PC-9 (cell line): ENCODE results near the gene NR3C1. TPM values are rescaled to one million over a fixed set of nuclear protein-coding genes. Genes with fewer than 3 reads are reported as not detected.

Experiments
- BruUV-seq: library from RNA; stranded (reverse); fragments of 400-500 nt; replicated peaks from 2 replicates; lab custom pipeline; 2021; lab: Mats Ljungman, UMichigan
- CTCF ChIA-PET: fragments of 300-600 bp; sonication (Branson Sonifier 250); formaldehyde crosslinking; loops from one replicate; lab custom pipeline; 2022; ENCODE audit warnings: antibody characterized with exemption; lab: Charles Lee
- POLR2A ChIA-PET: fragments of 300-600 bp; sonication (Branson Sonifier 250); formaldehyde crosslinking; loops from one replicate; lab custom pipeline; 2022; ENCODE audit warnings: antibody characterized with exemption; ENCODE audit not compliant: unreplicated experiment; lab: Charles Lee
- DNase-seq, 2 experiments: peaks; one replicate each; pipeline versions ENCODE4 v3.0.0 to v3.0.0-alpha.2; 2015 to 2022; ENCODE audit warnings: mixed read lengths in 1 of 2
- H2AFZ ChIP-seq: fragments of 200-600 bp; sonication (generic); 2 replicates; pipeline ENCODE4 v1.8.1; 2017; ENCODE audit warnings: antibody characterized with exemption
- H3F3A ChIP-seq: fragments of 200-600 bp; sonication (generic); 2 replicates; pipeline ENCODE4 v1.8.1; 2017; ENCODE audit warnings: antibody characterized with exemption, mild to moderate bottlenecking, low read depth; ENCODE audit not compliant: insufficient read depth
- H3K27ac ChIP-seq: fragments of 200-600 bp; sonication (generic); 2 replicates; pipeline ENCODE4 v1.6.1; 2016; ENCODE audit warnings: mixed run types
- H3K27me3 ChIP-seq: fragments of 200-600 bp; sonication (generic); 2 replicates; pipeline ENCODE4 v1.6.1; 2016; ENCODE audit warnings: low read depth, mixed run types; ENCODE audit not compliant: insufficient read depth
- H3K36me3 ChIP-seq: fragments of 200-600 bp; sonication (generic); 2 replicates; pipeline ENCODE4 v1.6.1; 2016; ENCODE audit warnings: low read depth, mixed run types
- H3K4me1 ChIP-seq: fragments of 200-600 bp; sonication (generic); replicated peaks from 2 replicates; pipeline ENCODE4 v1.6.1; 2016; ENCODE audit warnings: mixed run types; ENCODE audit not compliant: insufficient read depth
- H3K4me2 ChIP-seq: fragments of 200-600 bp; sonication (generic); 2 replicates; pipeline ENCODE4 v1.6.1; 2017; ENCODE audit warnings: mixed run types
- H3K4me3 ChIP-seq: fragments of 200-600 bp; sonication (generic); 2 replicates; pipeline ENCODE4 v1.6.1; 2016; ENCODE audit warnings: mixed run types
- H3K79me2 ChIP-seq: fragments of 200-600 bp; sonication (generic); 2 replicates; pipeline ENCODE4 v1.6.1; 2017; ENCODE audit warnings: low read depth, mixed run types
- H3K9me2 ChIP-seq: fragments of 200-600 bp; sonication (generic); 2 replicates; pipeline ENCODE4 v1.8.1; 2017; ENCODE audit warnings: mild to moderate bottlenecking; ENCODE audit not compliant: insufficient read depth
- H3K9me3 ChIP-seq: fragments of 200-600 bp; sonication (generic); 2 replicates; pipeline ENCODE4 v1.8.1; 2016; ENCODE audit warnings: low read depth; ENCODE audit not compliant: insufficient read depth
- H4K20me1 ChIP-seq: fragments of 200-600 bp; sonication (generic); 2 replicates; pipeline ENCODE4 v1.8.1; 2017; ENCODE audit not compliant: insufficient read depth
- CTCF ChIP-seq: fragments of 200-600 bp; sonication (generic); conservative IDR thresholded peaks from 2 replicates; pipeline ENCODE4 v1.6.1; 2017; ENCODE audit warnings: mixed run types, antibody characterized with exemption, mild to moderate bottlenecking, moderate library complexity
- EZH2 ChIP-seq: fragments of 200-600 bp; sonication (generic); IDR thresholded peaks from 2 replicates; pipeline ENCODE4 v1.8.0; 2017; ENCODE audit warnings: antibody characterized with exemption, low read depth
- intact Hi-C: fragments of 100-400 bp; cut with micrococcal nuclease; formaldehyde crosslinking; loops from one replicate; pipeline ENCODE4 v1.10.0; 2022; ENCODE audit not compliant: unreplicated experiment
- total RNA-seq: library from RNA; stranded (reverse); gene quantifications from 2 replicates; pipeline ENCODE4 v1.2.3, GENCODE V29; 2021

NR3C1 gene
- total RNA-seq, 1 experiment from 2014 or later, result 52.8 TPM

GRCh38 chr5:143360755-143361154 lies 42.7 kb downstream of the NR3C1 start:
- Histone ChIP-seq H3K4me2 (no peak overlapping the region), H3K36me3 (no peaks in the 10 kb centered on the region), H3K27ac (no peak overlapping the region), H3K9me3 (0 out of 2 replicates have a peak, but pooled peaks cover 10% of the 10 kb centered on the region), H3K4me1 (peaks cover 14% of the 10 kb centered on the region), H2AFZ (no peak overlapping the region), H3K4me3 (no peak overlapping the region), H3K9me2 (no peaks in the 10 kb centered on the region), H3K79me2 (peaks cover 47% of the 10 kb centered on the region), H4K20me1 (no peaks in the 10 kb centered on the region; the same call in 1 of the 2 replicates), H3F3A (no peaks in the 10 kb centered on the region), H3K27me3 (no peaks in the 10 kb centered on the region)
- DNase-seq, result no peak
- no peak for TF ChIP-seq CTCF
- no peak for TF ChIP-seq EZH2
- POLR2A ChIA-PET, result interaction anchor here (0.6 kb wide), 2 partner anchors 29 to 235 kb away, joined by 3 to 9 read pairs; no protein-coding TSS in a partner anchor
- BruUV-seq, result no TSS peak
- intact Hi-C loops, result no loop called here
- CTCF ChIA-PET, result no interaction called here

DNA sequence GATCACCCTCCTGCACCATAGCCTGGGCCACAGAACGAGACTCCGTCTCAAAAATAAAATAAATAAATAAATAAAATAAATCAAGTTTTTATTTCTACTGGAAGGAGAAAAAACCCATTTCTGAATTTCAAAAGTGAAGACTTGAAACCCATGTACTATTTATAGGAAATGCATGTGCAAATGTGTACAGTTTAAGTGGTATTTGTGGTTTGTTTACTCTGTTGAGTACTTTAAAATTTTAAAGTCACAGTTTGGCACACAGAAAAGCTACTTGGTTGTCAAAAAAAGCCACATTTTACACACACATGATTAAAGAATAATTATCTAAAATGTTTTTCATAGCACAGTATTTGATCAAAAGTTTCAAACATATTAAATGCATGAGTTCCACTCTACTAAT lies 43.6 kb downstream of the NR3C1 start:
- H3K79me2 ChIP-seq, result peaks cover 49% of the 10 kb centered on the region
- intact Hi-C loops, result no loop called here
- no peak for DNase-seq
- H2AFZ ChIP-seq, result no peak overlapping the region
- POLR2A ChIA-PET, result no interaction called here
- 0 out of 2 replicates have a peak, but pooled peaks cover 9% of the 10 kb centered on the region for H3K9me3 ChIP-seq
- no peaks in the 10 kb centered on the region for H3K27me3 ChIP-seq
- H3K4me2 ChIP-seq, result no peak overlapping the region
- H3K27ac ChIP-seq, result no peak overlapping the region
- no peaks in the 10 kb centered on the region for H3F3A ChIP-seq
- no peak for TF ChIP-seq EZH2
- TF ChIP-seq CTCF, result no peak
- H3K4me1 ChIP-seq, result peaks cover 22% of the 10 kb centered on the region
- CTCF ChIA-PET, result no interaction called here
- no peaks in the 10 kb centered on the region; the same call in 1 of the 2 replicates for H4K20me1 ChIP-seq
- no peaks in the 10 kb centered on the region for H3K36me3 ChIP-seq
- no peak overlapping the region for H3K4me3 ChIP-seq
- BruUV-seq, result no TSS peak
- no peaks in the 10 kb centered on the region for H3K9me2 ChIP-seq

DNA sequence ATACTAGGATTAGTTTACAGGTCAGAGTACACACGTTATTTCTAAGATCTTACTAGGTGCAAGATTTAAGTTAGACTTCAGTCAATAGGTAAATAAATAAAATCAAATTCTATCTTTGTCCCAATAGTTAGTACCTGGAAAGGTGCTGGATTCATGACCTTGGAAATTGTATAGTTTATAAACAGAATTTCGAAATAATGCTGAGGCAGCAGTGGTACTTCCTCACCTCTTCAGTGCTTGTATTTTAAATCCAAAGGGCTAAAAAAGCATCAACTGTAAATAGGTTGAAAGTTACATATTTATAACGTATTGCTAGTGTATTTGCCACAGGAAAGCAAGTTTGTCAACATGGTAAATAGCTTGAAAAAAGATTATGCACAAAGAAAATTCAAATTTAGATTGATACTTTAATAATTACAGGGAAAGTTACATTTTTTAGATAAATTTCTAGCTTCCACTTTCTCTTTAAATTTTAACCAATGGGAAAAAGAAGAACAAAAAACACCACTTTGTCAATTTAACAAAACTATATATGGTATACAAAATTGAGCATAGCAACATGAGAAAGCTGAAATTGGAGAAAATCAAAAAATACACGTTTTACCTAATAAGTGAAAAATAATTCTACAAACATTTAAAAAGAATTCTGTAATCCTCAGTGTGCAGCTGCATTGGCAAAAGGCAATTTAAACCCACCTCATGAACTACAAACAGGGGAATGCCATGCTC lies 46.5 kb downstream of the NR3C1 start:
- ChIA-PET CTCF (interaction anchor here (0.7 kb wide), 1 partner anchor 272 kb away, joined by 3 read pairs; no protein-coding TSS in a partner anchor), POLR2A (no interaction called here)
- H3K79me2 ChIP-seq, result peaks cover 59% of the 10 kb centered on the region
- no peaks in the 10 kb centered on the region for H3K27me3 ChIP-seq
- DNase-seq, result no peak
- peaks cover 24% of the 10 kb centered on the region for H3K4me1 ChIP-seq
- BruUV-seq, result no TSS peak
- H3K27ac ChIP-seq, result no peak overlapping the region
- no peak overlapping the region for H2AFZ ChIP-seq
- no peaks in the 10 kb centered on the region for H3K9me3 ChIP-seq
- H3K4me3 ChIP-seq, result no peak overlapping the region
- H3K9me2 ChIP-seq, result no peaks in the 10 kb centered on the region
- no peaks in the 10 kb centered on the region; the same call in 1 of the 2 replicates for H4K20me1 ChIP-seq
- intact Hi-C loops, result no loop called here
- H3K36me3 ChIP-seq, result no peaks in the 10 kb centered on the region
- 0 out of 2 replicates have a peak overlapping the region, but pooled peaks have one; percentile 65 for H3K4me2 ChIP-seq
- H3F3A ChIP-seq, result no peaks in the 10 kb centered on the region
- no peak for TF ChIP-seq CTCF
- no peak for TF ChIP-seq EZH2
